ENCODE results near the gene CARD9. TPM values are rescaled to one million over a fixed set of nuclear protein-coding genes. Genes with fewer than 3 reads are reported as not detected.
"Not testable (repeated sequence)": the region's sequence is repeated elsewhere in the genome, so short reads cannot be mapped to it uniquely, and the experiment has no call there.

CARD9 gene
- total RNA-seq, 6 experiments from 2014 or later, result 0.48 to 1.6 (median 1.1) TPM

DNA sequence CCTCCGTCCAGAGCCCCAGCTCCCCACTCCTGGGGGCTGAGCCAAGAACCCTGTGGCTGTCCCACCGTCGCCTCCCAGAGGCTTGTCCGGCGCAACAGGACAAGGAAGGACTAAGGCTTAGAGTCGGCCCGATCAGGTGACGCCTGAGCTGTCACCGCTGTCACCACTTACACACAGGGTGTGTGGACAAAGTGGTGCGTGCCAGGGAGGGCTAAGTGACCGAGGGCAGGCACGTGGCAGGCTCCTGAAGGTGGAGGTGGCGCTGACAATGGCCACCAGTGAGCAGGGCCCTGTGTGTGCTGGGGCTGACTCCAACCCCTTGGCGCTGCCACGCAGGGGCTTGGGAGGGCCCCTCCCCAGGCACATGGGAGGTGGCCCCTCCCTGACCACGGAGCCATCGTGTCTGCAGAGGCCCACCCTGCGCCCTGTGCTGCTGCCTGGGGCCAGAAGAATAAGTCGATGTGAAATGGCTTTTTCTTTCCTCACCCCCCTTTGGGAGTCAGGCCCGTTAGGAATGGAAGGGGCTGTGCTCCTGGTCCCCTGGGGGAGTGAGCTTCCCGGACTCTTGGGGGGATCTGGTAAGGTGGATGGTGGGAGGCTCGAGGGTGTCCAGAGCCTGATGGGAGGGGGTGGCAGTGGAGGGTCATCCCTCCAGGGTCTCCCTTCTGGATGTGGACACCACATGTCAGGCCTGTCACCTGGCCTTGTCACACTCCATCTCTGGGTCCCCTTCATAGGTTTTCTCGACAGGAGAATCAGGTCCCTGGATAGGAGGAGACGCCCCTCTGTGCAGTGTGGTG is 48.8 kb downstream of the CARD9 start:
- ATAC-seq (peak in 1 of 4 donors; percentile 31), DNase-seq (no peak)
- Histone ChIP-seq H3K36me3 (no peaks in the 10 kb centered on the region), H3K27ac (no peak overlapping the region), H3K4me1 (no peaks in the 10 kb centered on the region), H3K9me3 (no peaks in the 10 kb centered on the region), H3K4me3 (no peak overlapping the region), H3K27me3 (no peaks in the 10 kb centered on the region)
- TF ChIP-seq POLR2A (IDR thresholded peaks at IDR 0.05), result no peak
- no peak for TF ChIP-seq CTCF (IDR thresholded peaks at IDR 0.05)
- WGBS (ENCODE audit: insufficient coverage, low coverage, low lambda C conversion rate, missing lambda C conversion rate), result 53% methylated on average over 2 of the region's 24 CpGs
- intact Hi-C loops (cut with DNase I), result no loop called here

GRCh38 chr9:136323371-136323789 is 50.1 kb downstream of the CARD9 start:
- no peak for DNase-seq
- no peak for TF ChIP-seq CTCF (IDR thresholded peaks at IDR 0.05)
- TF ChIP-seq POLR2A (IDR thresholded peaks at IDR 0.05), result no peak
- no peak overlapping the region for H3K4me3 ChIP-seq
- 70% methylated on average over 2 of the region's 17 CpGs for WGBS (ENCODE audit: insufficient coverage, low coverage, low lambda C conversion rate, missing lambda C conversion rate)
- no peaks in the 10 kb centered on the region for H3K4me1 ChIP-seq
- H3K36me3 ChIP-seq, result no peaks in the 10 kb centered on the region
- no peaks in the 10 kb centered on the region for H3K9me3 ChIP-seq
- no peaks in the 10 kb centered on the region for H3K27me3 ChIP-seq
- intact Hi-C loops (cut with DNase I), result no loop called here
- no peak overlapping the region for H3K27ac ChIP-seq
- ATAC-seq, result no peak

GRCh38 chr9:136322756-136323330 is 50.6 kb downstream of the CARD9 start:
- Histone ChIP-seq H3K36me3 (no peaks in the 10 kb centered on the region), H3K4me3 (no peak overlapping the region), H3K4me1 (no peaks in the 10 kb centered on the region), H3K9me3 (no peaks in the 10 kb centered on the region), H3K27me3 (no peaks in the 10 kb centered on the region), H3K27ac (no peak overlapping the region)
- 80% methylated on average over 10 of the region's 23 CpGs for WGBS (ENCODE audit: insufficient coverage, low coverage, low lambda C conversion rate, missing lambda C conversion rate)
- intact Hi-C loops (cut with DNase I), result no loop called here
- DNase-seq (no peak), ATAC-seq (no peak)
- no peak for TF ChIP-seq POLR2A (IDR thresholded peaks at IDR 0.05)

DNA sequence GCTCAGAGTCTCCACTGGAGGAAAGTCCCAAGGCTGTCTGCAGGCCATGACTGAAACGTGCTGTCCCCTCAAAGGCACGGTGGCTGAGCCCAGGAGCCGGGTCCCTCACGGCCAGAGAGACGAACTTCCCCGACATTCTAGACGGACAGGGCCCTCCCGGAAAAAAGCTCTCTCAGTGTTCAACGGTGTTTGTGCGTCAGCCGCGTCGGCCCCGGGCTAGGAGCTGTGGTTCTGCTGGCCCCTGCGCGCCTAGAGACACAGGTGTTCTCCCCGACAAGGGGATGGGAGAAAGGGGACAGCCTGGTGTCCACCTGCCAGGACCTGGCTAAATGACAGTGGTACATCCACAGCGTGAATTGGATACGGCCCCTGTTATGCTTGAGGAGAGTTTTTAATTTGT is 51.9 kb downstream of the CARD9 start:
- Histone ChIP-seq H3K4me1 (no peaks in the 10 kb centered on the region), H3K4me3 (no peak overlapping the region), H3K27ac (no peak overlapping the region), H3K36me3 (no peaks in the 10 kb centered on the region), H3K27me3 (no peaks in the 10 kb centered on the region), H3K9me3 (no peaks in the 10 kb centered on the region)
- DNase-seq (no peak), ATAC-seq (no peak)
- 69% methylated on average over 4 of the region's 19 CpGs for WGBS (ENCODE audit: insufficient coverage, low coverage, low lambda C conversion rate, missing lambda C conversion rate)
- intact Hi-C loops (cut with DNase I), result no loop called here
- TF ChIP-seq POLR2A (IDR thresholded peaks at IDR 0.05), result no peak
- no peak for TF ChIP-seq CTCF (IDR thresholded peaks at IDR 0.05)

- intact Hi-C loops (cut with DNase I), result not testable (repeated sequence)
Observed at GRCh38 chr9:136320972-136321371, 52.5 kb downstream of the CARD9 start.

DNA sequence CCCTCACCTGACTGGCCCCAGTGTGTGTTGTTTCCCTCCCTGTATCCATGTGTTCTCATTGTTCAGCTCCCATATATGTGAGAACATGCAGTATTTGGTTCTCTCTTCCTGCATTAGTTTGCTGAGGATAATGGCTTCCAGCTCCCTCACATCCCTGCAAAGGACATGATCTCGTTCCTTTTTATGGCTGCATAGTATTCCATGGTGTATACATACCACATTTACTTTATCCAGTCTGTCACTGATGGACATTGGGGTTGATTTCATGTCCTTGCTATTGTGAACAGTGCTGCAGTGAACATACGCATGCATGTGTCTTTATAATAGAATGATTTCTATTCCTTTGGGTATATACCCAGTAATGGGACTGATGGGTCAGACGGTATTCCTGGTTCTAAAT is 53.5 kb downstream of the CARD9 start:
- H3K4me3 ChIP-seq; DNase-seq; H3K9me3 ChIP-seq; intact Hi-C loops (cut with DNase I); H3K27me3 ChIP-seq; ATAC-seq; H3K36me3 ChIP-seq; H3K4me1 ChIP-seq; H3K27ac ChIP-seq: not testable (repeated sequence)
- 90% methylated on average over 3 of the region's 3 CpGs for WGBS (ENCODE audit: insufficient coverage, low coverage, low lambda C conversion rate, missing lambda C conversion rate)

More at GRCh38 chr9:136320972-136321371, 52.5 kb downstream of the CARD9 start:
- H3K36me3 ChIP-seq, H3K27me3 ChIP-seq, ATAC-seq, H3K4me1 ChIP-seq, H3K4me3 ChIP-seq, H3K9me3 ChIP-seq, DNase-seq, H3K27ac ChIP-seq: not testable (repeated sequence)

- H3K27ac ChIP-seq; ATAC-seq; DNase-seq; H3K4me3 ChIP-seq; H3K9me3 ChIP-seq; H3K36me3 ChIP-seq; H3K4me1 ChIP-seq; H3K27me3 ChIP-seq; intact Hi-C loops (cut with DNase I): not testable (repeated sequence)
- no CpG with 5 or more reads among the region's 14 CpGs for WGBS (ENCODE audit: insufficient coverage, low coverage, low lambda C conversion rate, missing lambda C conversion rate)
Observed at GRCh38 chr9:136319244-136319643, 54.2 kb downstream of the CARD9 start.
